Measurements from ENCODE around the gene VWA3A.
"Not testable (repeated sequence)": the region's sequence is repeated elsewhere in the genome, so short reads cannot be mapped to it uniquely, and the experiment has no call there.

Gene VWA3A

GRCh38 chr16:22098405-22099255, 6.3 kb downstream of the VWA3A start:
- Histone ChIP-seq H3K27me3 (ENCODE audit: low read depth) (no peaks in the 10 kb centered on the region), H3K36me3 (replicated peaks) (no peaks in the 10 kb centered on the region), H3K4me1 (peaks cover 6% of the 10 kb centered on the region; the same call in 1 of the 2 replicates), H3K4me3 (no peak overlapping the region), H3K9me3 (no peaks in the 10 kb centered on the region)
- peak; percentile 47 to 76 for DNase-seq (ENCODE audit: low spot score in 2 of 2)
- in situ Hi-C loops (cut with MboI; ENCODE audit: low sequenced_read_pairs): no loop called here

GRCh38 chr16:22099256-22099975, 7.1 kb downstream of the VWA3A start:
- in situ Hi-C loops (cut with MboI; ENCODE audit: low sequenced_read_pairs): no loop called here
- no peaks in the 10 kb centered on the region for H3K36me3 ChIP-seq (replicated peaks)
- no peaks in the 10 kb centered on the region for H3K9me3 ChIP-seq
- H3K27me3 ChIP-seq (ENCODE audit: low read depth): no peaks in the 10 kb centered on the region
- DNase-seq (ENCODE audit: low spot score in 2 of 2): no peak
- peaks cover 8% of the 10 kb centered on the region; the same call in 1 of the 2 replicates for H3K4me1 ChIP-seq
- no peak overlapping the region for H3K4me3 ChIP-seq

- peak; percentile 24 to 60 for DNase-seq (ENCODE audit: low spot score in 2 of 2)
- Histone ChIP-seq H3K36me3 (replicated peaks) (no peaks in the 10 kb centered on the region), H3K27me3 (ENCODE audit: low read depth) (peaks cover 5% of the 10 kb centered on the region), H3K4me1 (peaks cover 8% of the 10 kb centered on the region; the same call in 1 of the 2 replicates), H3K4me3 (no peak overlapping the region), H3K9me3 (no peaks in the 10 kb centered on the region)
- in situ Hi-C loops (cut with MboI; ENCODE audit: low sequenced_read_pairs): no loop called here
Measured at GRCh38 chr16:22103441-22103840, 11.1 kb downstream of the VWA3A start.

GRCh38 chr16:22109258-22109898, 17.0 kb downstream of the VWA3A start:
- Histone ChIP-seq H3K9me3 (no peaks in the 10 kb centered on the region), H3K4me3 (no peak overlapping the region), H3K36me3 (replicated peaks) (no peaks in the 10 kb centered on the region), H3K27me3 (ENCODE audit: low read depth) (peaks cover 26% of the 10 kb centered on the region), H3K4me1 (no peaks in the 10 kb centered on the region)
- in situ Hi-C loops (cut with MboI; ENCODE audit: low sequenced_read_pairs): no loop called here
- no peak for DNase-seq (ENCODE audit: low spot score in 2 of 2)

GRCh38 chr16:22111629-22112028, 19.3 kb downstream of the VWA3A start:
- peaks cover 26% of the 10 kb centered on the region for H3K27me3 ChIP-seq (ENCODE audit: low read depth)
- DNase-seq (ENCODE audit: low spot score in 2 of 2); H3K4me1 ChIP-seq; in situ Hi-C loops (cut with MboI; ENCODE audit: low sequenced_read_pairs); H3K36me3 ChIP-seq (replicated peaks); H3K4me3 ChIP-seq; H3K9me3 ChIP-seq: not testable (repeated sequence)

GRCh38 chr16:22116095-22116700, 23.9 kb downstream of the VWA3A start:
- H3K4me1 ChIP-seq: no peaks in the 10 kb centered on the region
- DNase-seq (ENCODE audit: low spot score in 2 of 2): no peak
- no peak overlapping the region for H3K4me3 ChIP-seq
- H3K36me3 ChIP-seq (replicated peaks): no peaks in the 10 kb centered on the region
- peaks cover 5% of the 10 kb centered on the region for H3K27me3 ChIP-seq (ENCODE audit: low read depth)
- H3K9me3 ChIP-seq: no peaks in the 10 kb centered on the region
- in situ Hi-C loops (cut with MboI; ENCODE audit: low sequenced_read_pairs): no loop called here

GRCh38 chr16:22117609-22118008, 25.3 kb downstream of the VWA3A start:
- H3K27me3 ChIP-seq (ENCODE audit: low read depth): no peaks in the 10 kb centered on the region
- no peaks in the 10 kb centered on the region for H3K9me3 ChIP-seq
- H3K4me3 ChIP-seq: no peak overlapping the region
- H3K4me1 ChIP-seq: no peaks in the 10 kb centered on the region
- no peaks in the 10 kb centered on the region for H3K36me3 ChIP-seq (replicated peaks)
- in situ Hi-C loops (cut with MboI; ENCODE audit: low sequenced_read_pairs): no loop called here
- DNase-seq (ENCODE audit: low spot score in 2 of 2): no peak

GRCh38 chr16:22120440-22120839, 28.1 kb downstream of the VWA3A start:
- H3K36me3 ChIP-seq (replicated peaks): no peaks in the 10 kb centered on the region
- H3K27me3 ChIP-seq (ENCODE audit: low read depth): no peaks in the 10 kb centered on the region; the same call in 1 of the 2 replicates
- in situ Hi-C loops (cut with MboI; ENCODE audit: low sequenced_read_pairs): no loop called here
- no peak overlapping the region for H3K4me3 ChIP-seq
- no peaks in the 10 kb centered on the region for H3K4me1 ChIP-seq
- no peaks in the 10 kb centered on the region for H3K9me3 ChIP-seq
- no peak for DNase-seq (ENCODE audit: low spot score in 2 of 2)

- in situ Hi-C loops (cut with MboI; ENCODE audit: low sequenced_read_pairs): no loop called here
- DNase-seq (ENCODE audit: low spot score in 2 of 2): no peak
- Histone ChIP-seq H3K27me3 (ENCODE audit: low read depth) (peaks cover 6% of the 10 kb centered on the region; the same call in 1 of the 2 replicates), H3K36me3 (replicated peaks) (no peaks in the 10 kb centered on the region), H3K9me3 (no peaks in the 10 kb centered on the region), H3K4me1 (no peaks in the 10 kb centered on the region), H3K4me3 (no peak overlapping the region)
Measured at GRCh38 chr16:22122239-22122638, 29.9 kb downstream of the VWA3A start.

- in situ Hi-C loops (cut with MboI; ENCODE audit: low sequenced_read_pairs): no loop called here
Measured at GRCh38 chr16:22123146-22123545, 30.8 kb downstream of the VWA3A start.

GRCh38 chr16:22123759-22124490, 31.6 kb downstream of the VWA3A start:
- Histone ChIP-seq H3K4me1 (no peaks in the 10 kb centered on the region), H3K4me3 (no peak overlapping the region), H3K36me3 (replicated peaks) (no peaks in the 10 kb centered on the region), H3K9me3 (no peaks in the 10 kb centered on the region), H3K27me3 (ENCODE audit: low read depth) (peaks cover 9% of the 10 kb centered on the region)
- in situ Hi-C loops (cut with MboI; ENCODE audit: low sequenced_read_pairs): no loop called here
- no peak for DNase-seq (ENCODE audit: low spot score in 2 of 2)

More at GRCh38 chr16:22123146-22123545, 30.8 kb downstream of the VWA3A start:
- Histone ChIP-seq H3K36me3 (replicated peaks) (no peaks in the 10 kb centered on the region), H3K4me1 (no peaks in the 10 kb centered on the region), H3K4me3 (no peak overlapping the region), H3K9me3 (no peaks in the 10 kb centered on the region), H3K27me3 (ENCODE audit: low read depth) (peaks cover 9% of the 10 kb centered on the region)
- DNase-seq (ENCODE audit: low spot score in 2 of 2): peak in 1 of 2 experiments; percentile 12

GRCh38 chr16:22124583-22125284, 32.4 kb downstream of the VWA3A start:
- DNase-seq (ENCODE audit: low spot score in 2 of 2): no peak
- H3K27me3 ChIP-seq (ENCODE audit: low read depth): peaks cover 9% of the 10 kb centered on the region
- no peaks in the 10 kb centered on the region for H3K4me1 ChIP-seq
- H3K9me3 ChIP-seq: no peaks in the 10 kb centered on the region
- in situ Hi-C loops (cut with MboI; ENCODE audit: low sequenced_read_pairs): no loop called here
- H3K36me3 ChIP-seq (replicated peaks): no peaks in the 10 kb centered on the region
- no peak overlapping the region for H3K4me3 ChIP-seq
